Nephron (organoid): ENCODE results near the gene CFAP46.
A peak's percentile ranks its signal among the peaks of the same experiment; 100 is the strongest.

Source experiments
- H3K27ac Mint-ChIP-seq, 3 experiments: 2 replicates each; pipeline ENCODE4 v1.8.0; 2020; ENCODE audit warnings: mixed read lengths in 3 of 3, mild to moderate bottlenecking in 2 of 3, moderate library complexity in 1 of 3
- H3K27me3 Mint-ChIP-seq: 2 replicates; pipeline ENCODE4 v1.8.0; 2021; ENCODE audit warnings: low read depth, mild to moderate bottlenecking, moderate library complexity, mixed read lengths
- H3K36me3 Mint-ChIP-seq: 2 replicates; pipeline ENCODE4 v1.8.0; 2020; ENCODE audit warnings: low read depth, mixed read lengths
- H3K4me1 Mint-ChIP-seq: 2 replicates; pipeline ENCODE4 v1.8.0; 2020; ENCODE audit warnings: mixed read lengths
- H3K4me3 Mint-ChIP-seq, 3 experiments: 2 replicates each; pipeline ENCODE4 v1.8.0; 2020; ENCODE audit warnings: mild to moderate bottlenecking in 3 of 3, mixed read lengths in 3 of 3, moderate library complexity in 2 of 3
- H3K9me3 Mint-ChIP-seq: 2 replicates; pipeline ENCODE4 v1.8.0; 2020; ENCODE audit warnings: mixed read lengths
- TF ChIP-seq, protein P1 (sequence below), 3 experiments: fragments of 200-600 bp; sonication (generic); IDR thresholded peaks; one replicate each; pipeline ENCODE4 v1.5.0; 2021; ENCODE audit warnings: antibody characterized with exemption in 3 of 3; ENCODE audit not compliant: unreplicated experiment in 3 of 3

CFAP46 gene

DNA sequence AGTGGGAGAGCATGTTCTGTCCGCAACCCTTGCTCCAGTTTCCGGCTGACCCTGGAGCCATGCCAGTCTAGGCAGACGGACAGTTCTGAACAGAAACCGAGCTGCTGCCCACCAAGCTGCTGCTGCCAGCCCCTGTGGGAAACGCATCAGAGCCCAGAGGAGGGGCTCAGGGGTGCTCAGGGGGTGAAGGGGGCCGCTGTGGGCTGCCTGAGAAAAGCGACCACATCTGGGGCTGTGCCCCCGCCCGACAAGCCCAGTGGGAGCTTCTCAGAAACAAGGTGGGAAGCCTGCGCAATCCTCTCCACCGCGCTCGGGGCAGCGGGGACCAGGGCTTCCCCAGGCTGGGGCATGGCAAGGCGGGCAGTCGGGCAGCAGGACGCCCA lies 38.8 kb upstream of the CFAP46 start:
- H3K27ac Mint-ChIP-seq: peak overlapping the region in 1 of 3 experiments; percentile 43
- no peak overlapping the region for H3K4me3 Mint-ChIP-seq
- H3K27me3 Mint-ChIP-seq: peaks cover 64% of the 10 kb centered on the region
- TF ChIP-seq, protein P1, sequence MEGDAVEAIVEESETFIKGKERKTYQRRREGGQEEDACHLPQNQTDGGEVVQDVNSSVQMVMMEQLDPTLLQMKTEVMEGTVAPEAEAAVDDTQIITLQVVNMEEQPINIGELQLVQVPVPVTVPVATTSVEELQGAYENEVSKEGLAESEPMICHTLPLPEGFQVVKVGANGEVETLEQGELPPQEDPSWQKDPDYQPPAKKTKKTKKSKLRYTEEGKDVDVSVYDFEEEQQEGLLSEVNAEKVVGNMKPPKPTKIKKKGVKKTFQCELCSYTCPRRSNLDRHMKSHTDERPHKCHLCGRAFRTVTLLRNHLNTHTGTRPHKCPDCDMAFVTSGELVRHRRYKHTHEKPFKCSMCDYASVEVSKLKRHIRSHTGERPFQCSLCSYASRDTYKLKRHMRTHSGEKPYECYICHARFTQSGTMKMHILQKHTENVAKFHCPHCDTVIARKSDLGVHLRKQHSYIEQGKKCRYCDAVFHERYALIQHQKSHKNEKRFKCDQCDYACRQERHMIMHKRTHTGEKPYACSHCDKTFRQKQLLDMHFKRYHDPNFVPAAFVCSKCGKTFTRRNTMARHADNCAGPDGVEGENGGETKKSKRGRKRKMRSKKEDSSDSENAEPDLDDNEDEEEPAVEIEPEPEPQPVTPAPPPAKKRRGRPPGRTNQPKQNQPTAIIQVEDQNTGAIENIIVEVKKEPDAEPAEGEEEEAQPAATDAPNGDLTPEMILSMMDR (IDR thresholded peaks at IDR 0.05; ENCODE audit: unreplicated experiment in 3 of 3): no peak
- no peaks in the 10 kb centered on the region for H3K9me3 Mint-ChIP-seq
- H3K4me1 Mint-ChIP-seq: no peaks in the 10 kb centered on the region
- H3K36me3 Mint-ChIP-seq: no peaks in the 10 kb centered on the region

DNA sequence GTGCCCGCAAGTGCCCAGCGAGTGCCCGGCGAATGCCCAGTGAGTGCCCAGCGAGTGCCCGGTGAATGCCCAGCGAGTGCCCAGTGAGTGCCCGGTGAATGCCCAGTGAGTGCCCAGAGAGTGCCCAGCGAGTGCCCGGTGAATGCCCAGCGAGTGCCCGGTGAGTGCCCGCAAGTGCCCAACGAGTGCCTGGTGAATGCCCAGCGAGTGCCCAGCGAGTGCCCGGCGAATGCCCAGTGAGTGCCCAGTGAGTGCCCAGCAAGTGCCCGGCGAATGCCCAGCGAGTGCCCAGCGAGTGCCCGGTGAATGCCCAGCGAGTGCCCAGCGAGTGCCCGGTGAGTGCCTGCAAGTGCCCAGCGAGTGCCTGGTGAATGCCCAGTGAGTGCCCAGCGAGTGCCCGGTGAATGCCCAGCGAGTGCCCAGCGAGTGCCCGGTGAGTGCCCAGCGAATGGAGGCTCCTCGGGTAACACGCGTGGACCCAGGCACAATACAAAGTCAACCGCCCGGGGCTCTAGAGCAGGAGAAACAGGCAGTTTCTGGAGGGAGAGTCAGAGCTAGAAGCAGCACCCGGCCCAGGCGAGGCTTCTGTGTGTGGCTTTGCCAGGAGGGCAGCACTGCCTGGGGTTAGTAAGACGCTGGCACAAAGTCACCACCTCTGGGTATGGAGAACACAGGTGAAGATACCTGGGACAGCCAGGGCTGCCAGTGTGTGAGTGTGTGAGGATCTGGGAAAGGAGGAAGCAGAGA lies 38.2 kb upstream of the CFAP46 start:
- H3K4me3 Mint-ChIP-seq: no peak overlapping the region
- peak overlapping the region in 1 of 3 experiments; percentile 43 for H3K27ac Mint-ChIP-seq
- H3K4me1 Mint-ChIP-seq: peaks cover 4% of the 10 kb centered on the region
- H3K27me3 Mint-ChIP-seq: peaks cover 68% of the 10 kb centered on the region
- TF ChIP-seq, protein P1 (IDR thresholded peaks at IDR 0.05; ENCODE audit: unreplicated experiment in 3 of 3): no peak
- H3K9me3 Mint-ChIP-seq: no peaks in the 10 kb centered on the region
- H3K36me3 Mint-ChIP-seq: no peaks in the 10 kb centered on the region

DNA sequence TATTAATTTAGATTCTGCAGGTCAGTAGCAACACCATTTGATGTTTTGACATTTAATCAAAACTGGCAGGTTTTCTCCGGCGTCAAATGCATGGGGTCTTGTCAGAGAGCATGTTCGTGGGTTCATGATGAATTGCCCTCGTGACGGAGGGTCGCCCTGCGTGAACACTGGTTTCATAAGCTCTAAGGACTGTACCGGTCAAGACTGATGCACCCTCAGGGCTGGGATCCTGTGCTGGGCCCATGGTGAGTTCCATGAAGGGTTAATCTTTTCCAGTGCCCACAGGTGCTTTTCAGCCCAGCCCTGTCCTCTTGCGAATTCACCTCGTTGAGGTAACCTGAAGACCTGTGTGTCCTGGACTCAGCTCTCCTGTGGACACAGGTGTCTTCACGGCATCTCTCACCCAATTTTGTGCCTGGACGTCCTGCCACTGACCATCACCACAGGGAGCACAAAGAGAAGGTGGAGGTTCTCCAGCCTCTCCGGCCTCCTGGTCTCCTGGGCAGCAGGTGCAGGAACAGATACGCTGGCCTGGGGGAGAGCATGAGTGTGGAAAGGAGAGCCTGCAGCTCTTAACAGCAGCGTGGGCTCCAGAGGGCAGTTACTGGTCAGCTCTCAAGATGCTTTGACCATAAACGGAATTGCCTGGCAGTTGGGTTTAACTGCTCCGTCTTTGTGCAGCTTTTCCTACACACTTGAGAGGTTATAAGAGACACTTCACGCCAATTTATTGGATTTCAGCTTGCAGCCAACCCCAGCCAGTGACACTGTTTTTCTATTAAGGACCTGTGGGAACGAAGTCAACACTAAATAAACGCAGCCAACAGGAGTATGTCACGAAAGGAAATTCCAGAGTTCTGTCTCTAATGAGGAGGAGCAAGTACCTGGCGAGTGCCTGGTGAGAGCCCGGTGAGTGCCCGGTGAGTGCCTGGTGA lies 37.4 kb upstream of the CFAP46 start:
- Mint-ChIP-seq H3K4me1 (peaks cover 9% of the 10 kb centered on the region), H3K27me3 (peaks cover 69% of the 10 kb centered on the region), H3K27ac (no peak overlapping the region), H3K4me3 (no peak overlapping the region), H3K9me3 (no peaks in the 10 kb centered on the region), H3K36me3 (no peaks in the 10 kb centered on the region)
- TF ChIP-seq, protein P1 (IDR thresholded peaks at IDR 0.05; ENCODE audit: unreplicated experiment in 3 of 3): no peak

DNA sequence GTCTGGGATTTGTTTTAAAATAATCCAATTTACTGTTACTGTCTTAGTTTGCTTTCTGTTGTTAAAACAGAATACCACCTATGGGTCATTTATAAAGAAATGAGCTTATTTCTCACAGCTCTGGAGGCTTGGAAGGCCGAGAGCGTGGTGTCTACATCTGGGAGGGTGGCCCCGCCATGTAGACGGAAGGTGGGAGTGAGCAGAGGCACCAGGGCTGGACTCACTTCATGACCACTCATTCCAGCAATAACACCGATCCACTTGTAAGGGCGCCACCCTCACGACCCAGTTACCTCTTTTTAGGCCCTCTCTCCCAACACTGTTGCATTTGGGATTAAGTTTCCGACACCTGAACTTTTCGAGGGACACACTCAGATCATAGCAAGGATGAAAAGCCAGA lies 36.2 kb upstream of the CFAP46 start:
- Mint-ChIP-seq H3K36me3 (no peaks in the 10 kb centered on the region), H3K27ac (no peak overlapping the region)

DNA sequence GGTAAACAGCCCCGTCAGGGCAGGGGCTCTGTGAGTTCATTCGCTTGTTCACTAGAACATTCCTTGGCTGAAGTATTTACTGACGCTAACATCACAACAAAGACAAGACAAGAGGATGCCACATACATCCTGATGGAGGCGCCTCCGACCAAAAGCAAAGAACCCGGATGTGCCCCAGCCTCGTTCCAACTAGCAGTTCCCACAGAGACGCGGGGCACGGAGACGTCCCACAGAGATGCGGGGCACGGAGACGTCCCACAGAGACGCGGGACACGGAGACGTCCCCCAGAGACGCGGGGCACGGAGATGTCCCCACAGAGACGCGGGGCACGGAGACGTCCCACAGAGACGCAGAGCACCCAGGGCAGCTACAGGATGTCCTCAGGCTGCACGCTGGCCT lies 35.4 kb upstream of the CFAP46 start:
- Mint-ChIP-seq H3K27me3 (peaks cover 57% of the 10 kb centered on the region), H3K4me1 (peaks cover 9% of the 10 kb centered on the region), H3K4me3 (no peak overlapping the region), H3K27ac (no peak overlapping the region), H3K9me3 (no peaks in the 10 kb centered on the region), H3K36me3 (no peaks in the 10 kb centered on the region)
- TF ChIP-seq, protein P1 (IDR thresholded peaks at IDR 0.05; ENCODE audit: unreplicated experiment in 3 of 3): no peak

More for the DNA sequence above, 36.2 kb upstream of the CFAP46 start:
- H3K9me3 Mint-ChIP-seq: no peaks in the 10 kb centered on the region
- no peak overlapping the region for H3K4me3 Mint-ChIP-seq
- peaks cover 59% of the 10 kb centered on the region for H3K27me3 Mint-ChIP-seq
- TF ChIP-seq, protein P1 (IDR thresholded peaks at IDR 0.05; ENCODE audit: unreplicated experiment in 3 of 3): no peak
- H3K4me1 Mint-ChIP-seq: peaks cover 9% of the 10 kb centered on the region
